Omental fat pad (tissue), 4 donors: ENCODE results near the gene OMP. TPM values are rescaled to one million over a fixed set of nuclear protein-coding genes. Genes with fewer than 3 reads are reported as not detected.

Experiments
- ATAC-seq: fragments of 150-250 bp; one replicate; pipeline ENCODE4 v1.9.1; 2016; ENCODE audit warnings: mild to moderate bottlenecking, moderate library complexity; ENCODE audit not compliant: low FRiP score
- DNase-seq: peaks from one replicate; pipeline ENCODE4 v3.0.0-alpha.2; 2019; ENCODE audit warnings: low spot score
- CTCF ChIP-seq, 3 donors: fragments of 450-650 bp; IDR thresholded peaks; one replicate each; pipeline ENCODE4 v1.5.1; 2016 to 2017; ENCODE audit warnings: antibody characterized with exemption in 3 of 3, mild to moderate bottlenecking in 3 of 3, moderate library complexity in 2 of 3
- total RNA-seq, 4 donors: library from RNA; depleted of rRNA; stranded (reverse); fragments of >200 nt; gene quantifications; one replicate each; pipeline ENCODE4 v1.1.0, GENCODE V29; 2016

OMP gene
- total RNA-seq, 4 donors from 2014 or later: not detected

GRCh38 chr11:77130763-77131513, 28.3 kb downstream of the OMP start:
- DNase-seq: no peak
- TF ChIP-seq CTCF (IDR thresholded peaks at IDR 0.05): no peak
- ATAC-seq: no peak

- DNase-seq (no peak), ATAC-seq (no peak)
- TF ChIP-seq CTCF (IDR thresholded peaks at IDR 0.05): no peak
These were observed 28.9 kb downstream of the OMP start for GRCh38 chr11:77131560-77131959.

- no peak for ATAC-seq
- TF ChIP-seq CTCF (IDR thresholded peaks at IDR 0.05): no peak
- DNase-seq: no peak
These were observed 32.4 kb downstream of the OMP start for GRCh38 chr11:77135069-77135468.

- DNase-seq (no peak), ATAC-seq (no peak)
- no peak for TF ChIP-seq CTCF (IDR thresholded peaks at IDR 0.05)
These were observed 33.4 kb downstream of the OMP start for GRCh38 chr11:77136074-77136473.

GRCh38 chr11:77136784-77137420, 34.3 kb downstream of the OMP start:
- DNase-seq (no peak), ATAC-seq (no peak)
- no peak for TF ChIP-seq CTCF (IDR thresholded peaks at IDR 0.05)

GRCh38 chr11:77137421-77137820, 34.8 kb downstream of the OMP start:
- no peak for TF ChIP-seq CTCF (IDR thresholded peaks at IDR 0.05)
- DNase-seq (no peak), ATAC-seq (no peak)
